ENCODE measurements around the gene GMPPB.

DNA sequence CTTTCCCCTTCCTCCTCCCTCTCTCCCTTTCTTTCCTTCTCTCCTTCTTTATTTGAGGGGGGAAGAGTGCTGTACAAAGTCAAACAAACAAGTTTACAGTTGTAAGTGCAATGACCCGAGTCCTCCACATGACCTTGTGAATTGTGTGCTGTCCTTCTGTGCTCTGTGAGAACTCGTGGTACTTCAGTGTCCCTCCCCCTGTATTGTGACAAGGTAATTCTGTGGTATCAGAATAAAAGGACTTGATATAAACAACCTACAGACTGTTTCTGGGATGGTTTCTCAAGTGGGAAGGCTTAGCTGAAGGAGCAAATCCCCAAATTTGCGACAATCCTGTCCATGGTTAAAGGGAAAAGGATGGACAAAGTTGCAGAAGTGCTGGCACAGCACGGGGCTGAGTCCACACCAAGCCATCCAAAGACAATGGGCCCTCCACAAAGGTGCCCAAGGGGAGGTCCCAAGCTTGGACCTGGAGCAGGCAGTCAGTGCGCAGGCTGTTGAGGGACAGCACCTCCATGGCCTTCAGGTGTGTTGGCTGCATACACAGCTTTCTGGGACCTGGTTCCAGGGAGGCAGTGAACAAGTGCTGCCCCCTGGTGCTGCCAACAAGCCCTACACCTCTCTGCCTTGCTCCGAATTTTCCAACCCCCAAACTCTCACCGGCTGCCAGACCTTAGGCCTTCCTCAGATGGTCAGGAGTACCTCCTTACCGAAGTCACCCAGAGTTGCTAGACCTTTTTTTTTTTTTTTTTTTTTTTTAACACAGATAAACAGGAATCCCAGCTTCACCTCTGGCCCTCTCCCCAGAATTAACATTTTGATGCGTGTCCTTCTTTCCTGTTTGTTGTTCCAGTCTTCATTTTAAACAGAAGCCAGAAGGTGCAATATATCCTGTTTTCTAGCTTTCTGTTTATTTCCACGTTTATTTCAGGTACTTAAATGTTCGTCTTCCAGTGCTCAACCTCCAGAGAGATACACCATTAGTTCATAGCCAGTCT is 52.2 kb downstream of the GMPPB start:
- TF ChIP-seq, protein P1, sequence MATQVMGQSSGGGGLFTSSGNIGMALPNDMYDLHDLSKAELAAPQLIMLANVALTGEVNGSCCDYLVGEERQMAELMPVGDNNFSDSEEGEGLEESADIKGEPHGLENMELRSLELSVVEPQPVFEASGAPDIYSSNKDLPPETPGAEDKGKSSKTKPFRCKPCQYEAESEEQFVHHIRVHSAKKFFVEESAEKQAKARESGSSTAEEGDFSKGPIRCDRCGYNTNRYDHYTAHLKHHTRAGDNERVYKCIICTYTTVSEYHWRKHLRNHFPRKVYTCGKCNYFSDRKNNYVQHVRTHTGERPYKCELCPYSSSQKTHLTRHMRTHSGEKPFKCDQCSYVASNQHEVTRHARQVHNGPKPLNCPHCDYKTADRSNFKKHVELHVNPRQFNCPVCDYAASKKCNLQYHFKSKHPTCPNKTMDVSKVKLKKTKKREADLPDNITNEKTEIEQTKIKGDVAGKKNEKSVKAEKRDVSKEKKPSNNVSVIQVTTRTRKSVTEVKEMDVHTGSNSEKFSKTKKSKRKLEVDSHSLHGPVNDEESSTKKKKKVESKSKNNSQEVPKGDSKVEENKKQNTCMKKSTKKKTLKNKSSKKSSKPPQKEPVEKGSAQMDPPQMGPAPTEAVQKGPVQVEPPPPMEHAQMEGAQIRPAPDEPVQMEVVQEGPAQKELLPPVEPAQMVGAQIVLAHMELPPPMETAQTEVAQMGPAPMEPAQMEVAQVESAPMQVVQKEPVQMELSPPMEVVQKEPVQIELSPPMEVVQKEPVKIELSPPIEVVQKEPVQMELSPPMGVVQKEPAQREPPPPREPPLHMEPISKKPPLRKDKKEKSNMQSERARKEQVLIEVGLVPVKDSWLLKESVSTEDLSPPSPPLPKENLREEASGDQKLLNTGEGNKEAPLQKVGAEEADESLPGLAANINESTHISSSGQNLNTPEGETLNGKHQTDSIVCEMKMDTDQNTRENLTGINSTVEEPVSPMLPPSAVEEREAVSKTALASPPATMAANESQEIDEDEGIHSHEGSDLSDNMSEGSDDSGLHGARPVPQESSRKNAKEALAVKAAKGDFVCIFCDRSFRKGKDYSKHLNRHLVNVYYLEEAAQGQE (IDR thresholded peaks at IDR 0.05; ENCODE audit: insufficient replicate concordance, low read depth), result no peak
- TF ChIP-seq, protein P2, sequence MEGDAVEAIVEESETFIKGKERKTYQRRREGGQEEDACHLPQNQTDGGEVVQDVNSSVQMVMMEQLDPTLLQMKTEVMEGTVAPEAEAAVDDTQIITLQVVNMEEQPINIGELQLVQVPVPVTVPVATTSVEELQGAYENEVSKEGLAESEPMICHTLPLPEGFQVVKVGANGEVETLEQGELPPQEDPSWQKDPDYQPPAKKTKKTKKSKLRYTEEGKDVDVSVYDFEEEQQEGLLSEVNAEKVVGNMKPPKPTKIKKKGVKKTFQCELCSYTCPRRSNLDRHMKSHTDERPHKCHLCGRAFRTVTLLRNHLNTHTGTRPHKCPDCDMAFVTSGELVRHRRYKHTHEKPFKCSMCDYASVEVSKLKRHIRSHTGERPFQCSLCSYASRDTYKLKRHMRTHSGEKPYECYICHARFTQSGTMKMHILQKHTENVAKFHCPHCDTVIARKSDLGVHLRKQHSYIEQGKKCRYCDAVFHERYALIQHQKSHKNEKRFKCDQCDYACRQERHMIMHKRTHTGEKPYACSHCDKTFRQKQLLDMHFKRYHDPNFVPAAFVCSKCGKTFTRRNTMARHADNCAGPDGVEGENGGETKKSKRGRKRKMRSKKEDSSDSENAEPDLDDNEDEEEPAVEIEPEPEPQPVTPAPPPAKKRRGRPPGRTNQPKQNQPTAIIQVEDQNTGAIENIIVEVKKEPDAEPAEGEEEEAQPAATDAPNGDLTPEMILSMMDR (IDR thresholded peaks at IDR 0.05; ENCODE audit: insufficient read depth, low read length), result peak; percentile 96
- no peak for TF ChIP-seq POLR2AphosphoS5 (IDR thresholded peaks at IDR 0.05; ENCODE audit: low read depth)
